Neuronal stem cell (in vitro differentiated cells): ENCODE measurements around the gene HOMEZ.

Experiments
- DNase-seq: peaks from one replicate; pipeline ENCODE4 v3.0.0-alpha.2; 2013; ENCODE audit warnings: low spot score
- H2AFZ ChIP-seq: one replicate; pipeline ENCODE4 v1.6.1; 2013; ENCODE audit warnings: mild to moderate bottlenecking, low read length, inconsistent platforms
- H2AK5ac ChIP-seq: 2 replicates; pipeline ENCODE4 v1.6.1; 2013; ENCODE audit warnings: low read depth, mild to moderate bottlenecking, inconsistent platforms, low read length, moderate library complexity, mixed read lengths
- H2BK120ac ChIP-seq: 2 replicates; pipeline ENCODE4 v1.6.1; 2013; ENCODE audit warnings: low read depth, mild to moderate bottlenecking, inconsistent platforms, low read length, moderate library complexity, mixed read lengths
- H2BK12ac ChIP-seq: one replicate; pipeline ENCODE4 v1.6.1; 2013; ENCODE audit warnings: low read length, inconsistent platforms
- H2BK15ac ChIP-seq: 2 replicates; pipeline ENCODE4 v1.6.1; 2013; ENCODE audit warnings: mild to moderate bottlenecking, low read length, inconsistent platforms, mixed read lengths
- H2BK5ac ChIP-seq: one replicate; pipeline ENCODE4 v1.6.1; 2013; ENCODE audit warnings: inconsistent platforms, mild to moderate bottlenecking, low read length, moderate library complexity
- H3K14ac ChIP-seq: one replicate; pipeline ENCODE4 v1.6.1; 2013; ENCODE audit warnings: low read length, inconsistent platforms
- H3K18ac ChIP-seq: 2 replicates; pipeline ENCODE4 v1.6.1; 2013; ENCODE audit warnings: low read length, inconsistent platforms
- H3K23ac ChIP-seq: 2 replicates; pipeline ENCODE4 v1.6.1; 2013; ENCODE audit warnings: low read depth, mild to moderate bottlenecking, mixed read lengths, low read length, inconsistent platforms; ENCODE audit not compliant: poor library complexity
- H3K27ac ChIP-seq: replicated peaks from 3 replicates; pipeline ENCODE4 v1.5.1; 2013; ENCODE audit warnings: low read length, inconsistent platforms
- H3K27me3 ChIP-seq, 3 experiments: 2 replicates each; pipeline ENCODE4 v1.6.1; 2013; ENCODE audit warnings: low read length in 3 of 3, mild to moderate bottlenecking in 2 of 3, inconsistent platforms in 1 of 3, low read depth in 1 of 3, mixed read lengths in 1 of 3, moderate library complexity in 1 of 3; ENCODE audit not compliant: control insufficient read depth in 3 of 3, insufficient read depth in 3 of 3
- H3K36me3 ChIP-seq, 2 donors: replicated peaks in 1 of 2; 2 replicates each; pipeline ENCODE4 v1.6.1; 2013; ENCODE audit warnings: low read length in 2 of 2; ENCODE audit not compliant: control insufficient read depth in 2 of 2, insufficient read depth in 2 of 2
- H3K4ac ChIP-seq: 2 replicates; pipeline ENCODE4 v1.6.1; 2013; ENCODE audit warnings: inconsistent platforms, mild to moderate bottlenecking, low read length, moderate library complexity
- H3K4me1 ChIP-seq, 2 donors: 1 replicate in 1 of 2; 2 replicates in 1 of 2; pipeline ENCODE4 v1.6.1; 2013; ENCODE audit warnings: low read length in 2 of 2, low read depth in 1 of 2; ENCODE audit not compliant: control insufficient read depth in 2 of 2, insufficient read depth in 1 of 2
- H3K4me2 ChIP-seq: one replicate; pipeline ENCODE4 v1.6.1; 2013; ENCODE audit warnings: mild to moderate bottlenecking, low read length, inconsistent platforms; ENCODE audit not compliant: insufficient read depth, poor library complexity, severe bottlenecking
- H3K4me3 ChIP-seq, 2 donors: 2 replicates each; pipeline ENCODE4 v1.5.1; 2013; ENCODE audit warnings: low read length in 2 of 2, mild to moderate bottlenecking in 2 of 2, inconsistent platforms in 1 of 2, moderate library complexity in 1 of 2
- H3K79me1 ChIP-seq: one replicate; pipeline ENCODE4 v1.6.1; 2013; ENCODE audit warnings: low read depth, mild to moderate bottlenecking, inconsistent platforms, low read length, moderate library complexity
- H3K9ac ChIP-seq: one replicate; pipeline ENCODE4 v1.6.1; 2013; ENCODE audit warnings: mild to moderate bottlenecking, low read depth, low read length, inconsistent platforms; ENCODE audit not compliant: poor library complexity
- H3K9me3 ChIP-seq, 2 donors: replicated peaks in 1 of 2; 2 replicates each; pipeline versions ENCODE3 to v1.6.1; 2013; ENCODE audit warnings: low read length in 2 of 2, mild to moderate bottlenecking in 2 of 2, inconsistent platforms in 1 of 2, low read depth in 1 of 2, mixed read lengths in 1 of 2, moderate library complexity in 1 of 2; ENCODE audit not compliant: control insufficient read depth in 2 of 2, insufficient read depth in 1 of 2
- H4K8ac ChIP-seq: one replicate; pipeline ENCODE4 v1.6.1; 2013; ENCODE audit warnings: low read depth, mild to moderate bottlenecking, inconsistent platforms, low read length, moderate library complexity
- H4K91ac ChIP-seq: one replicate; pipeline ENCODE4 v1.6.1; 2013; ENCODE audit warnings: low read length, low read depth, mild to moderate bottlenecking, inconsistent platforms; ENCODE audit not compliant: poor library complexity
- WGBS, 2 donors: extraction: QIAGEN DNeasy Blood & Tissue Kit; methylation state at CpG; one replicate each; pipeline ENCODE4 v1.1.7; 2013; ENCODE audit warnings: missing lambda C conversion rate in 2 of 2, mixed read lengths in 1 of 2; ENCODE audit not compliant: insufficient read length in 2 of 2, insufficient replicate concordance in 1 of 2; ENCODE audit errors: extremely low coverage in 2 of 2; 5-methylcytosine and 5-hydroxymethylcytosine counted together

HOMEZ gene

DNA sequence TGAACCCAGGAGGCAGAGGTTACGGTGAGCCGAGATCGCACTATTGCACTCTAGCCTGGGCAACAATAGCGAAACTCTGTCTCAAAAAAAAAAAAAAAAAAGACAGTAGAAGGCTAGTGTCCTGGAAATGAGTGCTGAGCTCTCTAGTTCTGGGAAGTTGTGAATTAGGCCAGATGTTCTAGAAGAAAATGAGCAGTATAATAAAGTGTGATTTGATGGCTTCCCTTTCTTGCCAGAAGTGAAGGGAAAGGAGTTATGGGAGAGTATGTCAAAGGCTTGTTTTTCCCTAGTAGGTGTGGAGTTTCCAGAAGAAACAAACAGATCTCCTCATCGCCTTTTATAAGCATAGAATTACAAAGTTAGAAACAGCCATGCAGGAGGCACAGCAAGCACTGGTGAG is 27.7 kb downstream of the HOMEZ start:
- Histone ChIP-seq H3K4me2 (no peak overlapping the region), H2BK120ac (no peak overlapping the region), H2BK12ac (no peak overlapping the region), H3K27ac (no peak overlapping the region), H3K4me1 (no peaks in the 10 kb centered on the region), H3K9ac (no peak overlapping the region), H3K4ac (no peak overlapping the region), H2AK5ac (no peak overlapping the region), H3K4me3 (no peak overlapping the region), H4K8ac (no peak overlapping the region), H3K27me3 (no peaks in the 10 kb centered on the region), H2BK5ac (no peak overlapping the region), H2AFZ (no peak overlapping the region), H3K18ac (no peak overlapping the region), H3K9me3 (no peaks in the 10 kb centered on the region), H2BK15ac (no peak overlapping the region), H3K23ac (no peak overlapping the region), H3K14ac (no peak overlapping the region), H3K36me3 (no peaks in the 10 kb centered on the region), H3K79me1 (no peaks in the 10 kb centered on the region), H4K91ac (no peak overlapping the region)
- DNase-seq: no peak
- no CpG with 5 or more reads among the region's 5 CpGs for WGBS, 2 donors

DNA sequence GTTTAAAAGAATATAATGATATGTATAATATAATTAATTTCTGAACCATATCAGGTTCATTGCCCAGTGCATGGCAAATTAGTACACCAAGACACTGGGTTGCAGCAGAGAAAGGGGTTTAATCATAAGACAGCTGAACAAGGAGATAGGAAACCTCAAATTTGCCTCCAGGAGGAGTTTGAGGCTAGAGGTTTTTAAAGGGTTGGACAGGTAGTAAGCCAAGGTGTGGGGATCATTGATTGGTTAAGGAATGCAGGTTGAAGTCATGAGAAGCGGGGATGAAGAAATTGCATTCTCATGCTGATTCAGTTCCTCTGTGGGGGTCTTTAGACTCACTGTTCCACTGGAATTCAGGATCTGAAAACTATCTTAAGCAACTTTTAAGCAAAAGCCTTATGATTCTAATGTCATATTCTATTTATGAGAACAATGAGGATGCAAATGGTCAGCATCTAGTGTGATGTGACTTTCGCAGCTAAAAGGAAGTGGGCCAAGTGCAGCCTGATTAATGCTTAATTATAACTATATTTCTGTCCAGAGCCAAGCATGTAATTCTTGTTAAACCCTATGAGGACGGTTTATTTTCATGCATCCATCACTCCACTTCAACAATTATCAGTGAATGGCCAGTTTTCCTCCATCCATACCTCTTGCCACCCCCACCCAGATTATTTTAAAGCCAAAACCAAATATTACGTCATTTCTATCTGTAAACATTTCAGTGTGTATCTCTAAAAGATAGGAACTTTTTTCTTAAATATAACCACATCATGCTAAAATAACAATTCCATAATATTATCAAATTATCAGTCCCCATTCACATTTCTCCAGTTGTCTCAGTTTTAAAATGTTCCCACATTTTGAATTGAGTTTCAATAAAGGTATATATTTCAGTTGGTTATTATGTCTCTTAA is 33.3 kb downstream of the HOMEZ start:
- no peak overlapping the region for H3K4me3 ChIP-seq
- H3K27me3 ChIP-seq: no peaks in the 10 kb centered on the region

DNA sequence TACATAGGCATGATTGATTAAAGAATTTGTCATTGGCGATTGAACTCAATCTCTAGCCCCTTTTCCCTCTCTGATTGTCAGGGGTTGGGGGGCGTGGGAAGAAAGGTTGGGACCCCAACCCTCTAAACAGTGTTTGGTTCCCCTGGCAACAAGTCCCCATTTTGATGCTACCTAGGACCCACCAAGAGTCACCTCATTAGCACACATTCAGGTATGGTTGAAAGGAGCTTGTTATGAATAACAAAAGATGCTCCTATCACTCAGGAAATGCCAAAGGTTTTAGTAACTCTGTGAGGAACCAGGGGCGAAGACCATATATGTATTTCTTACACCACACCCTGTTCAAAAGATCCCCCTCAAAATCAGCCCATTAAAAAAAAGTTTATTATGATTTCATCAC is 33.9 kb downstream of the HOMEZ start:
- Histone ChIP-seq H3K36me3 (no peaks in the 10 kb centered on the region), H3K18ac (no peak overlapping the region), H3K23ac (no peak overlapping the region), H4K91ac (no peak overlapping the region), H3K27me3 (no peaks in the 10 kb centered on the region), H3K4ac (no peak overlapping the region), H2BK120ac (no peak overlapping the region), H3K14ac (no peak overlapping the region), H3K4me3 (no peak overlapping the region), H3K4me2 (no peak overlapping the region), H4K8ac (no peak overlapping the region), H2AK5ac (no peak overlapping the region), H2BK15ac (no peak overlapping the region), H3K9ac (no peak overlapping the region), H3K27ac (no peak overlapping the region), H3K9me3 (no peaks in the 10 kb centered on the region), H3K4me1 (peaks cover 1 to 6% of the 10 kb centered on the region in 2 donors), H2AFZ (no peak overlapping the region), H3K79me1 (no peaks in the 10 kb centered on the region), H2BK12ac (no peak overlapping the region), H2BK5ac (no peak overlapping the region)
- no peak for DNase-seq
- WGBS, 2 donors: no CpG with 5 or more reads among the region's 3 CpGs

More for the DNA sequence above, 33.3 kb downstream of the HOMEZ start:
- peaks cover 1 to 6% of the 10 kb centered on the region in 2 donors for H3K4me1 ChIP-seq
- no peak for DNase-seq
- H3K9ac ChIP-seq: no peak overlapping the region
- H2AK5ac ChIP-seq: no peak overlapping the region
- no peak overlapping the region for H2BK12ac ChIP-seq
- no peak overlapping the region for H2BK15ac ChIP-seq
- no peak overlapping the region for H2BK5ac ChIP-seq
- no peak overlapping the region for H3K14ac ChIP-seq
- no peak overlapping the region for H3K23ac ChIP-seq
- H3K18ac ChIP-seq: no peak overlapping the region
- no peaks in the 10 kb centered on the region for H3K79me1 ChIP-seq
- no peak overlapping the region for H2BK120ac ChIP-seq
- H3K4me2 ChIP-seq: no peak overlapping the region
- H4K8ac ChIP-seq: no peak overlapping the region
- H4K91ac ChIP-seq: no peak overlapping the region
- no peaks in the 10 kb centered on the region for H3K36me3 ChIP-seq
- no peak overlapping the region for H2AFZ ChIP-seq
- no peak overlapping the region for H3K27ac ChIP-seq
- no peak overlapping the region for H3K4ac ChIP-seq
- no peaks in the 10 kb centered on the region for H3K9me3 ChIP-seq
- no CpG with 5 or more reads among the region's 4 CpGs for WGBS, 2 donors

DNA sequence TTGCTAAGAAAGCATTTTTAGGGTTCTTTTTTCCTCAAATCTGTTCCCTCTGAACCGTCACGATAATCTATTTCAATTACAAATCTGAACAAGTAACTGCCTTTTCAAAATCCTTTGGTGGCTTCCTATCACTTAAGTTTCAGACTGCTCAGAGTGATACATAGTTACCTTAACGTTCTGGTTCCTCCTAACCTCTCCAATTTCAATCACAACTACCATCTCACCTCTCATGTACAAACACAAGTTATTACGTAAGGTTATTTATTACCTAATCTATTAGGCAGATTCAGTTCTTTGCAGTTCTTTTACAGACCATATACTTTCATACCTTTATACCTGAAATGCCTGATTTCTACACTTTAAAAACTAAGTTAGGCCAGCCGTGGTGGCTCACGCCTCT is 36.1 kb downstream of the HOMEZ start:
- H3K27me3 ChIP-seq: no peaks in the 10 kb centered on the region
- no peak overlapping the region for H3K23ac ChIP-seq
- H3K4me3 ChIP-seq: no peak overlapping the region
- H3K4me2 ChIP-seq: no peak overlapping the region
- H3K14ac ChIP-seq: no peak overlapping the region
- H3K36me3 ChIP-seq: no peaks in the 10 kb centered on the region
- H2AFZ ChIP-seq: no peak overlapping the region
- H3K18ac ChIP-seq: no peak overlapping the region
- no peaks in the 10 kb centered on the region for H3K9me3 ChIP-seq
- DNase-seq: no peak
- H4K8ac ChIP-seq: no peak overlapping the region
- H2BK120ac ChIP-seq: no peak overlapping the region
- H2BK15ac ChIP-seq: no peak overlapping the region
- no peak overlapping the region for H4K91ac ChIP-seq
- H3K4me1 ChIP-seq: peaks cover 1 to 6% of the 10 kb centered on the region in 2 donors
- no peak overlapping the region for H3K27ac ChIP-seq
- no peak overlapping the region for H3K4ac ChIP-seq
- no peaks in the 10 kb centered on the region for H3K79me1 ChIP-seq
- H3K9ac ChIP-seq: no peak overlapping the region
- H2BK12ac ChIP-seq: no peak overlapping the region
- no peak overlapping the region for H2BK5ac ChIP-seq
- H2AK5ac ChIP-seq: no peak overlapping the region
- 100% methylated on average over 1 of the region's 6 CpGs; no CpG with 5 or more reads in 1 of the 2 donors for WGBS, 2 donors
